AG08395 (cell line): ENCODE data around the gene FER.
"Not testable (repeated sequence)": the region's sequence is repeated elsewhere in the genome, so short reads cannot be mapped to it uniquely, and the experiment has no call there.

ENCODE experiments used
- DNase-seq: peaks from one replicate; pipeline ENCODE4 v3.0.0; 2012; ENCODE audit warnings: mixed read lengths, low spot score

FER gene

DNA sequence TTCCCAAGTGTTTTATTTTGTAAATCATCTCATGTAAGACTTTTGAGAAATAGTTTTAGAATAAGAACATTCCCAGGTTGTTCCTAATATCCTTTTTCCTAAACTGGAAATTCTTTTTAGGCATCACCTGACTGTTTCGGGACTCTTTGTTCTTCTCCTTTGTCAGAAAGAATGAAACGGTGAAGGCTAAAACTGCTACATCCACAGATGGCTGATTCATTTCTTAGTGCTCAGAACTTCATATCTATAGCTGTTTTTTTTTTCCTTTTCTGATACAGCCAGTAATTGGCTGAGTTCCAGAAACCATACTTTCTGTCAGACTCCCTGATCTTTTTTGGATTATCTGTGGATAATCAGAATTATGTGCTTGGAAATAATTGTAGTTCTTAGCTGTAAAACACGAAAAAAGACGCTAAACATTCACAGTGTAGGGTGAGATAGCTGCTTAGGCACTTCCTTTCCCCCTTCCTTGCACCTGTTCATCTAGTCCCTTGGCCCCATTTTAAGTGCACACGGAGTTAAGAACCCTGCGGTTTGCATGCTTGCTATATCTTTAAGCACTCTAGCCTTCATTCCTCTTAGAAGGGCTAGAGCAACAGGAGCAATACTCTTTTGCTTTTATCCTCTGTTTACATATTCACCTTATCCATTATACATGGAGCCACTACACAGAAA, 378.2 kb downstream of the FER start:
- no peak for DNase-seq

DNA sequence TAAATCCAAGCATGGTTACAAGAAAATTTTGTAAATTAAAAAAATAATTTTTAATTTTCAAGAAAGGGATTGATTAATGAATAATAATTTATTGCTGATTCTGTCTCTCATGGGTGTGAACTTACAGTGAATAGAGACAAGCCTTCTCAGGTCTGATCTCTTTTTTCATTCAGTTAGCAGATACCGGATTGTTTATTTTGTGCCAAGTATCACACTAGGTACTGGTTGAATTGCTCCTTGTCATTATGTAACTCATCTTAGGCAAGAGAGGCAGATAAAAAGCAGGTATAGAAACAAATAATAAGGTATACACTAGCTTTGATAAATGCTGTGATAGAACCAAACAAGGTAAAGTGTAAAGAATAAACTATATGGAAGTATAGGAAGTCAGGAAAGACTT, 378.8 kb downstream of the FER start:
- DNase-seq = no peak

- no peak for DNase-seq
These were observed 389.2 kb downstream of the FER start for GRCh38 chr5:109136906-109137305.

- DNase-seq = no peak
These were observed 393.8 kb downstream of the FER start for GRCh38 chr5:109141222-109142200.

DNA sequence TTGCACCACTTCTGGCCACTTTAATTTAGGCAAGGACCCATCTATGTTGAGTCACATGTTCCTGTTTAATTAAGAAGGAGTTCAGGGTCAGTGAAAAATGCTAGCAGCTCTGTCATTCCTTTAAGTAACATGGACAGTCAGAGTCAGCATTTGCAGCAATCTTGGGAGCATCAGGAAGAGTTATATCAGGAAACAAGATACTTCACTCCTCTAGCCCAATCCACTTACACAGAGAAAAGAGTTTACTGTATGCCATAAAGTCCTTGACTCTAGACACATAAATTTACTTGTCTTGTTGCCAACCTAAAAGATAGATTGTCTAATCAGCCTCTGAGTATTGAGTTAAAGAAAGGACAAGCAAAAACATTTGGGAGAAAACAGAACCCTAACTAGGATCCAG, 395.3 kb downstream of the FER start:
- DNase-seq = no peak

- no peak for DNase-seq
These were observed 397.4 kb downstream of the FER start for GRCh38 chr5:109145139-109145538.

GRCh38 chr5:109146591-109146990, 398.9 kb downstream of the FER start:
- DNase-seq = no peak

GRCh38 chr5:109152565-109152964, 404.9 kb downstream of the FER start:
- no peak for DNase-seq

GRCh38 chr5:109155625-109156024, 407.9 kb downstream of the FER start:
- DNase-seq = no peak

DNA sequence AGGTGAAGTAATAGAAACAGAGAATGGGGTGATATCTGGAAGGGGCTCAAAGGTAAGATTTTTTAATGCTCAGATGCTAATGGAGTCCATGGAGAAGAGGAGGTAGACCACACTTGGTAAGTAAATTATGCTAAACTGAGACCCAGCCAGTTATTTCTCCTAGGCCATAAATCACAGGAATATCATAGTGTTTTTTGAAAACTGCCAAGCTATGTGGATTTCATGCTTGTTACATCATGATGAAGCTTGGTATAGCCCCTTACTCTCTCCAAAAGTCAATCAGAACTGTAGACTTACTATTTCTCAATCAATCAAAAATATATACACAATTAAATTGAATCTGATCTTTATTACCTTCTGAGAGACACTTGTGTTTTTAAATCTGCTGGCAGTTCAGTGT, 409.2 kb downstream of the FER start:
- no peak for DNase-seq

- no peak for DNase-seq
These were observed 412.8 kb downstream of the FER start for GRCh38 chr5:109160468-109160867.

- DNase-seq = no peak
These were observed 414.4 kb downstream of the FER start for GRCh38 chr5:109161914-109162683.

GRCh38 chr5:109163336-109163735, 415.6 kb downstream of the FER start:
- no peak for DNase-seq

GRCh38 chr5:109164001-109164400, 416.3 kb downstream of the FER start:
- DNase-seq = no peak

- no peak for DNase-seq
These were observed 419.9 kb downstream of the FER start for GRCh38 chr5:109167586-109167985.

DNA sequence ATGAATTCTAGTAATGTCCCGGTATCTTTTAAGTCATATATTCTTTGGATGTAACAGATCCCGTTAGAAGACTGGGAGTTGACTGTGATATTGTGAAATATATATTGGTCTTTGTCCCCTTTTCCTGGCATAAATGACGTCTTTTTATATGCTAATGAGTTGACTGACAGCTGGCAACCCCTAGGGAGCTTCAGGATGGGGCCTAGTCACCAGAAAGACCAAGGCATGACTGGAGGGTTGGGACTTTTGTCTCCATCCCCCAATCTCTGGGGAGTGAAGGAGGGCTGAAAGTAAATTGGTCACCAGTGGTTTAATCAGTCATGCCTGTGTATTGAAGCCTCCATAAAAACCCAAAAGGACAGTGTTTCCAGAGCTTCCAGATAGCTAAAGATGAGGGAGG, 420.5 kb downstream of the FER start:
- DNase-seq = no peak

GRCh38 chr5:109170629-109171350, 423.1 kb downstream of the FER start:
- no peak for DNase-seq

GRCh38 chr5:109171437-109172073, 423.9 kb downstream of the FER start:
- DNase-seq = not testable (repeated sequence)

DNA sequence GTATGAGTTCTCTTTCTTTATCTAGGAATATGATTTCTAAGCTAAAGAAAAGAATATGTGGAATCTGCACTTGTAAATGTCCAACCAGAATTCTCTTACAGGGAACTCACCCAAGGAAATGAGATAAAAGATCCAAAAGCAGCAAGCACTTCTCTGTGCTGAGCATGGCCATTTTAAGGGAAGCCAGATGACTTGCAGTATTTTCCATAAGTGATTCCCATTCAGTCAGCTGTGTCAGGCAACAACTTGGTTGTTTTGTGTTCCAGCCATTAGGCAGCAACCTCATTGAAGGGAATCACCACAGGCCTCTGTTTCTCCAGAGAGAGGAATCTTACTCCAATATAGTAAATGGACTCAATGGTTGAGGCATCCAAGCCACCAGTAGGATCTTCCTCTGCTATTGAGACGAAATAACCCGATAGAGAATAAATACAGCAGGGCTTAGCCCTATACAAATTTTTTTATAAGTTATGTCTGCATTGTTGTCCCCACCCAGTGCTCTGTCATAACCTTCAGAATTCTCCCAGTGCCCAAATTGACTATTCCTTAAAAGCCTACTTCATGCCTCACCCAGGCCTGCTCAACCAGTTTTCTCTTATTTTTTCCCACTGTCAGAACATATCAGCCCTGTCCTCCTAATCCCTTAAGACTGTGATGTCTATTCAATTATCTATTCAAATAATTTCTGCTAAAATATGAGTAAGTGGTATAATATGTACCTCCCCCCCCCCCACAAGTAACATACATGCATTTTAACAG, 425.5 kb downstream of the FER start:
- DNase-seq = no peak

DNA sequence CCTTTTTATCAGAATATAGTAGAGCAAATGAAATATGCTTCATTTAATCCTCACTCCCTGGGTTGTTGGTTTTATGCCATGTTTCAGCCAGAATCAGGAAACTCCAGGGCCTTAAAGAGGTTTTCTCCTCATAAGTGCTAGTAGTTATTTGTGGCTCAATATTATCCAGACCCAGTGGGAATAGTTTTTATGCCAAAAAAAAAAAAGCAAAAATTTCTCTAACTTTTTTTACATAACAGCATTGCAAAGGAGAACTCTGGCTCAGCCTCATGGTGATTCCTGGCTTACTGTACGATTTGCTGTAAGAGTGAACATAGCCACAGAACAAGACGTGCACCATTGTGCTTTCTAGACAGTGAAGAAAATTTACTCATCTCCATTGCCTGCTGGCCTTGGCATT, 429.5 kb downstream of the FER start:
- no peak for DNase-seq

GRCh38 chr5:109177782-109178181, 430.1 kb downstream of the FER start:
- DNase-seq = no peak
